SK-N-SH (cell line): ENCODE results near the gene PLAC1. TPM values are rescaled to one million over a fixed set of nuclear protein-coding genes. Genes with fewer than 3 reads are reported as not detected.

Experiments used
- CTCF ChIA-PET: fragments of 300-600, 350-600 bp; formaldehyde crosslinking; extraction: SDS; loops from one replicate; lab custom pipeline; 2021; lab: Yijun Ruan, JAX
- POLR2A ChIA-PET: fragments of 350-600 bp; sonication (Branson Sonifier 250); formaldehyde crosslinking; extraction: SDS; loops from one replicate; lab custom pipeline; 2020; ENCODE audit warnings: antibody characterized with exemption, inconsistent platforms; lab: Yijun Ruan, JAX
- DNase-seq: peaks from one replicate; pipeline ENCODE4 v3.0.0; 2012
- H2AFZ ChIP-seq: fragments of 200-600 bp; sonication (generic); 2 replicates; pipeline ENCODE4 v1.8.1; 2016; ENCODE audit warnings: antibody characterized with exemption, mild to moderate bottlenecking, low read depth
- H3F3A ChIP-seq: fragments of 200-600 bp; sonication (generic); replicated peaks from 2 replicates; pipeline ENCODE3; 2016; ENCODE audit warnings: antibody characterized with exemption, mild to moderate bottlenecking; ENCODE audit not compliant: insufficient read depth
- H3K27ac ChIP-seq, 2 experiments: fragments of 200-500 bp in 1 of 2; fragments of 200-600 bp in 1 of 2; sonication (Bioruptor generic) in 1 of 2; sonication (generic), shearing (Covaris generic) in 1 of 2; 2 replicates each; pipeline versions ENCODE4 v1.5.1 to v1.6.1; 2014 to 2016; ENCODE audit warnings: low read depth in 2 of 2, inconsistent platforms in 1 of 2, low read length in 1 of 2, mild to moderate bottlenecking in 1 of 2, mixed read lengths in 1 of 2
- H3K27me3 ChIP-seq: fragments of 200-600 bp; sonication (generic), shearing (Covaris generic); 2 replicates; pipeline ENCODE4 v1.6.1; 2016; ENCODE audit warnings: mixed run types; ENCODE audit not compliant: insufficient read depth
- H3K36me3 ChIP-seq, 2 experiments: fragments of 200-500 bp in 1 of 2; fragments of 200-600 bp in 1 of 2; sonication (Bioruptor generic) in 1 of 2; sonication (generic) in 1 of 2; replicated peaks in 1 of 2; 2 replicates each; pipeline versions ENCODE3 to v1.5.1; 2014 to 2016; ENCODE audit warnings: low read length in 1 of 2, mild to moderate bottlenecking in 1 of 2; ENCODE audit not compliant: insufficient read depth in 2 of 2, control insufficient read depth in 1 of 2
- H3K4me1 ChIP-seq, 2 experiments: fragments of 200-500 bp in 1 of 2; fragments of 200-600 bp in 1 of 2; sonication (Bioruptor generic) in 1 of 2; sonication (generic), shearing (Covaris generic) in 1 of 2; 2 replicates each; pipeline versions ENCODE4 v1.5.1 to v1.6.1; 2014 to 2016; ENCODE audit warnings: low read depth in 1 of 2, low read length in 1 of 2, mixed run types in 1 of 2; ENCODE audit not compliant: insufficient read depth in 2 of 2, control insufficient read depth in 1 of 2
- H3K4me2 ChIP-seq: fragments of 200-600 bp; sonication (generic), shearing (Covaris generic); 2 replicates; pipeline ENCODE4 v1.6.1; 2017; ENCODE audit warnings: mixed run types
- H3K4me3 ChIP-seq, 2 experiments: fragments of 200-500 bp in 1 of 2; fragments of 200-600 bp in 1 of 2; sonication (Bioruptor generic) in 1 of 2; sonication (generic), shearing (Covaris generic) in 1 of 2; 2 replicates each; pipeline versions ENCODE4 v1.5.1 to v1.8.1; 2014 to 2016; ENCODE audit warnings: low read depth in 2 of 2, inconsistent platforms in 1 of 2, low read length in 1 of 2, mild to moderate bottlenecking in 1 of 2, mixed read lengths in 1 of 2, moderate library complexity in 1 of 2
- H3K79me2 ChIP-seq: fragments of 200-600 bp; sonication (generic); 2 replicates; pipeline ENCODE4 v1.8.1; 2017; ENCODE audit warnings: mild to moderate bottlenecking; ENCODE audit not compliant: insufficient read depth
- H3K9ac ChIP-seq: fragments of 200-600 bp; sonication (generic); 2 replicates; pipeline ENCODE4 v1.6.1; 2017; ENCODE audit warnings: mixed run types
- H3K9me2 ChIP-seq: fragments of 200-600 bp; sonication (generic); 2 replicates; pipeline ENCODE4 v1.6.1; 2017; ENCODE audit warnings: mixed run types
- H3K9me3 ChIP-seq: fragments of 200-600 bp; sonication (generic); 2 replicates; pipeline ENCODE4 v1.6.1; 2017; ENCODE audit warnings: mixed run types, mild to moderate bottlenecking, moderate library complexity
- H4K20me1 ChIP-seq: fragments of 200-600 bp; sonication (generic); 2 replicates; pipeline ENCODE4 v1.6.1; 2017; ENCODE audit warnings: mild to moderate bottlenecking, mixed run types; ENCODE audit not compliant: insufficient read depth
- CTCF ChIP-seq: fragments of 200-600 bp; sonication (generic); IDR thresholded peaks from 2 replicates; pipeline ENCODE4 v1.6.1; 2017; ENCODE audit warnings: antibody characterized with exemption, mild to moderate bottlenecking, moderate library complexity
- EP300 ChIP-seq, 2 experiments: IDR thresholded peaks; 2 replicates each; pipeline versions ENCODE4 v1.4.0 to v1.6.1; 2012; ENCODE audit warnings: borderline replicate concordance in 1 of 2, low read depth in 1 of 2, low read length in 1 of 2
- EZH2phosphoT487 ChIP-seq: fragments of 200-600 bp; sonication (generic); IDR thresholded peaks from 2 replicates; pipeline ENCODE4 v1.6.1; 2017; ENCODE audit warnings: low read depth, mixed run types, mild to moderate bottlenecking, antibody characterized with exemption, moderate library complexity, borderline replicate concordance
- FOXJ3 ChIP-seq: sonication (generic); formaldehyde crosslinking; IDR thresholded peaks from 2 replicates; pipeline ENCODE4 v1.5.1; 2020; ENCODE audit warnings: mild to moderate bottlenecking, missing genetic modification reagents
- GABPA ChIP-seq: IDR thresholded peaks from 2 replicates; pipeline ENCODE4 v1.4.0; 2012; ENCODE audit warnings: low read depth, mild to moderate bottlenecking
- GATA2 ChIP-seq: sonication (generic); formaldehyde crosslinking; IDR thresholded peaks from 2 replicates; pipeline ENCODE4 v1.5.0; 2020; ENCODE audit warnings: mild to moderate bottlenecking, missing genetic modification reagents
- JUND ChIP-seq: IDR thresholded peaks from 2 replicates; pipeline ENCODE4 v1.4.0; 2012
- MEF2A ChIP-seq: IDR thresholded peaks from 2 replicates; pipeline ENCODE4 v1.4.0; 2012; ENCODE audit warnings: low read depth, borderline replicate concordance
- NRF1 ChIP-seq: IDR thresholded peaks from 2 replicates; pipeline ENCODE4 v1.6.1; 2012; ENCODE audit warnings: low read depth, mild to moderate bottlenecking, low read length
- PBX3 ChIP-seq: IDR thresholded peaks from 2 replicates; pipeline ENCODE4; 2012
- RAD21 ChIP-seq: IDR thresholded peaks from 2 replicates; pipeline ENCODE4 v1.6.1; 2012; ENCODE audit warnings: mild to moderate bottlenecking, low read length
- SIN3A ChIP-seq: IDR thresholded peaks from 2 replicates; pipeline ENCODE4 v1.6.1; 2012; ENCODE audit warnings: low read depth, mild to moderate bottlenecking, low read length, moderate library complexity, borderline replicate concordance
- SMC3 ChIP-seq: IDR thresholded peaks from 2 replicates; pipeline ENCODE4 v1.6.1; 2012; ENCODE audit warnings: low read depth, low read length, improper control_type of control experiment
- TCF12 ChIP-seq: IDR thresholded peaks from 2 replicates; pipeline ENCODE4 v1.4.0; 2012
- WGBS: methylation state at CpG from one replicate; pipeline ENCODE4 v1.1.6; 2017; ENCODE audit warnings: low lambda C conversion rate; 5-methylcytosine and 5-hydroxymethylcytosine counted together
- polyA plus RNA-seq, 3 experiments: library from polyadenylated mRNA; depleted of rRNA; stranded (reverse); fragments of >200 nt; gene quantifications; 2 replicates each; pipeline ENCODE4 v1.2.3, GENCODE V29; 2012

PLAC1 gene
- polyA plus RNA-seq, 1 of the 3 experiments (the other 2 are of a cell fraction): 50.9 TPM

DNA sequence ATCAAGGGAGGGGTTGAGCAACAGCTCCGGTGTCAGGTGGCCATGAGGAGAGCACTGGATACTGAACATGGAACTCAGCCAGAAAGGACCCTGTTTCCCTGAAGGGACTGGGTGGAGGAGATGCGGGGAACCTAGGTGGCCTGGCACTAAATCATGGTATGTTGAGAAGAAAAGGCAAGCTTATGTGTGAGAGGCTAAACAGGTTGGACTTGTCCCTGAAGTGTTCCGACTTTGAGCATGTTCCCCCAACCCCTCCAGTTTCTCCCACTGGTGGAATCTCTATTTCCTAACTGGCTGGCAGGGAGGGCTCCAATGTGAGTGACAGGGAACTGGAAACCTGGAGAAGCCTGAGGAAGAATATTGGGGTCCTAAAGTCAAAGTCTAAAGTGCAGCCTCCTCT lies 69.5 kb downstream of the PLAC1 start:
- Histone ChIP-seq H3K27ac (no peak overlapping the region), H3K27me3 (no peaks in the 10 kb centered on the region), H3K4me2 (no peak overlapping the region), H3K4me3 (no peak overlapping the region), H3K4me1 (no peaks in the 10 kb centered on the region; a peak in 1 of 4 replicates), H3K79me2 (no peaks in the 10 kb centered on the region), H3K9me2 (no peaks in the 10 kb centered on the region), H3K36me3 (no peaks in the 10 kb centered on the region), H4K20me1 (no peaks in the 10 kb centered on the region)
- 81% methylated on average over 3 of the region's 3 CpGs for WGBS
- POLR2A ChIA-PET: no interaction called here
- CTCF ChIA-PET: no interaction called here
- no peak for DNase-seq
- no peak for TF ChIP-seq TCF12
- no peak for TF ChIP-seq GABPA
- no peak for TF ChIP-seq FOXJ3 (CRISPR knock-in tag)
- TF ChIP-seq MEF2A: no peak
- TF ChIP-seq, all 33 proteins: peak for 0
- H3F3A ChIP-seq: peaks cover 11% of the 10 kb centered on the region
- H3K9me3 ChIP-seq: no peaks in the 10 kb centered on the region
- H2AFZ ChIP-seq: no peak overlapping the region
- no peak overlapping the region for H3K9ac ChIP-seq

DNA sequence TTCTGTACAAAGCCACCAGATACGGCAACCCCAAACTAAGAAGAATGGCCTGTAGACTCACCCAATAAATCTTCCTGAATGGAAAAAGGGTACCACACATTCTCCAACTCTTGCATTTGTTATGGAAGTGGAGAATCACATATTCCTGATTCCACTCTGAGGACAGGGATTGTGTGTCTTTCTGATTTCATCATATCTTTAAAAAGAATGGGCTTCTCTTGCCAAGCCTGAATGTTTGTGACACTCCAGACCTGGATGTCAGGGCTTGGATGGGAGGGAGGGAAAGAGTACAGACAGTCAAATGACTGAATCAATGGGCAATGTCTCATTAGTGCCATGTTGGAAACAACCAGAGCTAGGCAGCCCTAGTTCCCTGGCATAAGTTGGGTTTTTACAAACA lies 77.4 kb downstream of the PLAC1 start:
- Histone ChIP-seq H2AFZ (no peak overlapping the region), H3K4me3 (no peak overlapping the region), H3K27me3 (no peaks in the 10 kb centered on the region), H3K9ac (no peak overlapping the region), H3K27ac (peak overlapping the region in 1 of 2 experiments; percentile 41; a peak in 1 of 4 replicates), H3K9me3 (no peaks in the 10 kb centered on the region), H3K4me2 (no peak overlapping the region), H4K20me1 (no peaks in the 10 kb centered on the region), H3K79me2 (no peaks in the 10 kb centered on the region), H3F3A (no peaks in the 10 kb centered on the region), H3K9me2 (no peaks in the 10 kb centered on the region), H3K4me1 (no peaks in the 10 kb centered on the region), H3K36me3 (no peaks in the 10 kb centered on the region)
- CTCF ChIA-PET: no interaction called here
- no peak for TF ChIP-seq GATA2 (CRISPR knock-in tag)
- TF ChIP-seq FOXJ3 (CRISPR knock-in tag): no peak
- no peak for TF ChIP-seq EP300 (IDR thresholded peaks at IDR 0.05; ENCODE audit: borderline replicate concordance in 1 of 2, low read depth in 1 of 2, low read length in 1 of 2)
- TF ChIP-seq MEF2A: no peak
- no peak for TF ChIP-seq GABPA
- TF ChIP-seq SMC3: no peak
- TF ChIP-seq RAD21: no peak
- no peak for TF ChIP-seq JUND
- TF ChIP-seq NRF1: no peak
- no peak for TF ChIP-seq EZH2phosphoT487
- no peak for TF ChIP-seq SIN3A
- no peak for TF ChIP-seq PBX3
- no peak for TF ChIP-seq CTCF
- WGBS: 82% methylated on average over 1 of the region's 1 CpG
- no peak for DNase-seq
- POLR2A ChIA-PET: no interaction called here
